Fibroblast of skin of back (primary cell): Measurements from ENCODE around the gene ARL2BP.
"Not testable (repeated sequence)": the region's sequence is repeated elsewhere in the genome, so short reads cannot be mapped to it uniquely, and the experiment has no call there.

Experiments used
- DNase-seq: peaks from one replicate; pipeline ENCODE4 v3.0.0-alpha.2; 2013

ARL2BP gene

GRCh38 chr16:57263541-57264351, 18.7 kb downstream of the ARL2BP start:
- DNase-seq: no peak

- DNase-seq: no peak
These were observed 19.3 kb downstream of the ARL2BP start for GRCh38 chr16:57264381-57264780.

- no peak for DNase-seq
These were observed 19.9 kb downstream of the ARL2BP start for GRCh38 chr16:57264950-57265371.

- no peak for DNase-seq
These were observed 20.9 kb downstream of the ARL2BP start for GRCh38 chr16:57265850-57266530.

- DNase-seq: no peak
These were observed 21.6 kb downstream of the ARL2BP start for GRCh38 chr16:57266531-57267260.

- not testable (repeated sequence) for DNase-seq
These were observed 22.3 kb downstream of the ARL2BP start for GRCh38 chr16:57267343-57267742.

GRCh38 chr16:57268804-57269800, 24.0 kb downstream of the ARL2BP start:
- DNase-seq: no peak

- DNase-seq: no peak
These were observed 25.4 kb downstream of the ARL2BP start for GRCh38 chr16:57270221-57271062.

- no peak for DNase-seq
These were observed 25.9 kb downstream of the ARL2BP start for GRCh38 chr16:57271063-57271345.

- DNase-seq: no peak
These were observed 26.9 kb downstream of the ARL2BP start for GRCh38 chr16:57271867-57272495.

GRCh38 chr16:57273359-57273758, 28.3 kb downstream of the ARL2BP start:
- DNase-seq: no peak

GRCh38 chr16:57273826-57274225, 28.8 kb downstream of the ARL2BP start:
- no peak for DNase-seq

GRCh38 chr16:57275946-57276345, 30.9 kb downstream of the ARL2BP start:
- not testable (repeated sequence) for DNase-seq

- no peak for DNase-seq
These were observed 31.5 kb downstream of the ARL2BP start for GRCh38 chr16:57276596-57276995.

GRCh38 chr16:57277586-57277985, 32.5 kb downstream of the ARL2BP start:
- peak; percentile 70 for DNase-seq

- DNase-seq: no peak
These were observed 33.4 kb downstream of the ARL2BP start for GRCh38 chr16:57278494-57278893.

GRCh38 chr16:57279780-57280638, 35.0 kb downstream of the ARL2BP start:
- no peak for DNase-seq

- no peak for DNase-seq
These were observed 36.7 kb downstream of the ARL2BP start for GRCh38 chr16:57281791-57282190.

GRCh38 chr16:57282510-57283213, 37.6 kb downstream of the ARL2BP start:
- no peak for DNase-seq
